KMS-11 (cell line): ENCODE data around the gene FBXO41.
A peak's percentile ranks its signal among the peaks of the same experiment; 100 is the strongest.

Experiments
- H2AFZ ChIP-seq: fragments of 200-600 bp; sonication (generic); 2 replicates; pipeline ENCODE4 v1.6.1; 2016; ENCODE audit warnings: antibody characterized with exemption, mixed run types, low read depth
- H3K27ac ChIP-seq: fragments of 200-600 bp; sonication (generic); 2 replicates; pipeline ENCODE4 v1.6.1; 2016; ENCODE audit warnings: mild to moderate bottlenecking, mixed run types
- H3K27me3 ChIP-seq: fragments of 200-600 bp; sonication (generic); 2 replicates; pipeline ENCODE4 v1.6.1; 2017; ENCODE audit warnings: mild to moderate bottlenecking, low read depth, mixed run types, moderate library complexity; ENCODE audit not compliant: insufficient read depth
- H3K36me3 ChIP-seq: fragments of 200-600 bp; sonication (generic); 2 replicates; pipeline ENCODE4 v1.6.1; 2017; ENCODE audit warnings: mild to moderate bottlenecking, mixed run types; ENCODE audit not compliant: insufficient read depth
- H3K4me1 ChIP-seq: fragments of 200-600 bp; sonication (generic); 2 replicates; pipeline ENCODE4 v1.6.1; 2016; ENCODE audit warnings: mild to moderate bottlenecking, low read depth, mixed run types; ENCODE audit not compliant: poor library complexity, severe bottlenecking
- H3K4me2 ChIP-seq: fragments of 200-600 bp; sonication (generic); 2 replicates; pipeline ENCODE4 v1.7.0; 2016; ENCODE audit warnings: mild to moderate bottlenecking, mixed run types
- H3K4me3 ChIP-seq: fragments of 200-600 bp; sonication (generic); IDR thresholded peaks from 2 replicates; pipeline ENCODE4 v1.6.1; 2017; ENCODE audit warnings: low read depth, low read length, mixed read lengths; ENCODE audit not compliant: insufficient read depth
- H3K79me2 ChIP-seq: fragments of 200-600 bp; sonication (generic); 2 replicates; pipeline ENCODE4 v1.6.1; 2016; ENCODE audit warnings: low read depth, mixed run types; ENCODE audit not compliant: insufficient read depth
- H3K9ac ChIP-seq: fragments of 200-600 bp; sonication (generic); 2 replicates; pipeline ENCODE4 v1.6.1; 2016; ENCODE audit warnings: mild to moderate bottlenecking, mixed run types
- H4K20me1 ChIP-seq: fragments of 200-600 bp; sonication (generic); 2 replicates; pipeline ENCODE4 v1.6.1; 2016; ENCODE audit warnings: mild to moderate bottlenecking, mixed run types; ENCODE audit not compliant: insufficient read depth
- TF ChIP-seq, protein P1 (sequence below): fragments of 200-600 bp; sonication (generic); conservative IDR thresholded peaks from 2 replicates; pipeline ENCODE4 v1.6.1; 2017; ENCODE audit warnings: low read depth, mild to moderate bottlenecking, antibody characterized with exemption, low read length, moderate library complexity, mixed read lengths

Gene FBXO41

DNA sequence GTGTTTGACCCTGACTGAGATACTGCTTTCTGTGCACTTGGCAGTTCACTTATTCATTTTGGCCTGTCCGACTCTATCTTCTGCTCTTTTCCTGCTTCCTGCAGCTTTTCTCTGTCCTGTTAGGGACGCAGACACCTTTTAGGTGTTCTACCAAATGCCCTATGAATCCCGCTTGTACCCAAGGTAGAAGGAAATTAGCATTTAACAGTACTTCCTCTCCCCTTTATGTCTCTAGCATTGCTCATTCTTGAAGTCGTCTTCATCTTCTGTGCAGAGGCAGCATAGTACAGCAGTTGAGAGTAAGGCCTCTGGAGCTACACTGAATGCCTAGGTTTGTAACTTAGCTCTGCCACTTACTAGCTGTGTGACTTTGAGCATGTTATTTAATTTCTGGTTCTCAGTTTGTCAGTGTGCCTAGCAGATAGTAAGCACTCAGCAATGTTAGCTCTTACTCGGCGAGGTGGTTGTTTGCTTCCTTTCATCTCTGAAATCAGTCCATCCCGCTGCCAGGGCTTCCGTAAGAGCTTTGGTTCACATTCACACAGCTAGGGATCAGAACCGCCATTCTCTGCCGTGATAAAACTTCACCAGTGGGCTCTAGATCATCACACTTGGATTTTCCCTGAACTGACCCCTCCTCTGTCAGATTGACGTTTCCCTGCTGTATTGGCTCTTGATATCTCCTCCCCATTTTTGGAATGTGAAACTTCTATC is 48.8 kb downstream of the FBXO41 start:
- Histone ChIP-seq H4K20me1 (peaks cover 50% of the 10 kb centered on the region), H3K4me1 (peaks cover 34% of the 10 kb centered on the region), H3K9ac (peak overlapping the region; percentile 96), H2AFZ (no peak overlapping the region), H3K4me3 (peak overlapping the region; percentile 84), H3K36me3 (peaks cover 16% of the 10 kb centered on the region; the same call in 1 of the 2 replicates), H3K27me3 (no peaks in the 10 kb centered on the region), H3K4me2 (peak overlapping the region; percentile 91), H3K27ac (no peak overlapping the region; the same call in 1 of the 2 replicates), H3K79me2 (peaks cover 65% of the 10 kb centered on the region)
- TF ChIP-seq, protein P1, sequence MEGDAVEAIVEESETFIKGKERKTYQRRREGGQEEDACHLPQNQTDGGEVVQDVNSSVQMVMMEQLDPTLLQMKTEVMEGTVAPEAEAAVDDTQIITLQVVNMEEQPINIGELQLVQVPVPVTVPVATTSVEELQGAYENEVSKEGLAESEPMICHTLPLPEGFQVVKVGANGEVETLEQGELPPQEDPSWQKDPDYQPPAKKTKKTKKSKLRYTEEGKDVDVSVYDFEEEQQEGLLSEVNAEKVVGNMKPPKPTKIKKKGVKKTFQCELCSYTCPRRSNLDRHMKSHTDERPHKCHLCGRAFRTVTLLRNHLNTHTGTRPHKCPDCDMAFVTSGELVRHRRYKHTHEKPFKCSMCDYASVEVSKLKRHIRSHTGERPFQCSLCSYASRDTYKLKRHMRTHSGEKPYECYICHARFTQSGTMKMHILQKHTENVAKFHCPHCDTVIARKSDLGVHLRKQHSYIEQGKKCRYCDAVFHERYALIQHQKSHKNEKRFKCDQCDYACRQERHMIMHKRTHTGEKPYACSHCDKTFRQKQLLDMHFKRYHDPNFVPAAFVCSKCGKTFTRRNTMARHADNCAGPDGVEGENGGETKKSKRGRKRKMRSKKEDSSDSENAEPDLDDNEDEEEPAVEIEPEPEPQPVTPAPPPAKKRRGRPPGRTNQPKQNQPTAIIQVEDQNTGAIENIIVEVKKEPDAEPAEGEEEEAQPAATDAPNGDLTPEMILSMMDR = no peak

DNA sequence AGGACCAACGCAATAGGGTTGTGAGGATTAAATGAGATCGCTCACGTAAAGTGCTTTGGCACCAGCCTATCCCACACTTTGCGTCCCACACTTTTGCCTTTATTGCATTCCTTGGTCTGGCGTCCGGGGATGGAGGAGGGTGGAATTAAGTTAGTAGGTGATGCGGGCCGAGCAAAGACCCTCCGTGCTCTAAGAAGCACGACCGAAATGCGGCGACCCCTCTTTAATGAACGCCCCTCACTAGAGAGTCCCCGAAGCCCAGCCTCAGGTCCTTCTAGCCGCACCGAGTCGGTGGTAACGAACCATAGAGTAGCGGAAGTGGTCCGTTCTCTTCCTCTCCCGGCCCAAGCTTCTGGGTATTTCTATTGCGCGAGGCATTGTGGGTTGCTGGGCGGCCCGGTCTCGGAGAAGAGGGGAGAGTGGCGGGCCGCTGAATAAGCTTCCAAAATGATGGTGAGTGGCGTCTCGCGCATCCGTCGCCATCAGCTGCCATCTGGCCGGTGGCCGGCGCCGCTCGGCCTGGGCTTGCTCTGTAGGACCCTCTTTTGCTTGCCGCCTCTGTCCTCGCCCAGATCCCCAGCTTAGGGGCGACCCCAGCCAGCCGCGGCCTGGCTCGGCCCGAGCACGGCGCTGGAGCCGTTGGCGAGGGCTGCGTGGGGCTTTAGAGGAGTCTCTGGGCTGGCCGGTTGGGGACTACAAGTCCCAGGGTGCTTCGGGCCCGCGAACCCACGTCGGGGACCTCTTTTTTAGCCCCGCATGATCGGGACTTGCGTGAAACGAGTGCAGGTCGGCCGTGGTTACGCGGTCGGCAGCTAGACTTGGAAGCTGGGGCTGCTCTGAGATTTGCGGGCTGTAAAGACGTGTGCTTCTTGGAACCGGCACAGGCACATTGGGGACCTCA is 50.1 kb downstream of the FBXO41 start, which contains the start of gene CCT7:
CCT7 (plus strand) TSS at position 377 of the 901 bp plus-strand sequence; CDS start at position 448, 71 bp downstream.
- H3K4me1 ChIP-seq = peaks cover 33% of the 10 kb centered on the region
- peaks cover 40% of the 10 kb centered on the region for H4K20me1 ChIP-seq
- H3K79me2 ChIP-seq = peaks cover 52% of the 10 kb centered on the region

DNA sequence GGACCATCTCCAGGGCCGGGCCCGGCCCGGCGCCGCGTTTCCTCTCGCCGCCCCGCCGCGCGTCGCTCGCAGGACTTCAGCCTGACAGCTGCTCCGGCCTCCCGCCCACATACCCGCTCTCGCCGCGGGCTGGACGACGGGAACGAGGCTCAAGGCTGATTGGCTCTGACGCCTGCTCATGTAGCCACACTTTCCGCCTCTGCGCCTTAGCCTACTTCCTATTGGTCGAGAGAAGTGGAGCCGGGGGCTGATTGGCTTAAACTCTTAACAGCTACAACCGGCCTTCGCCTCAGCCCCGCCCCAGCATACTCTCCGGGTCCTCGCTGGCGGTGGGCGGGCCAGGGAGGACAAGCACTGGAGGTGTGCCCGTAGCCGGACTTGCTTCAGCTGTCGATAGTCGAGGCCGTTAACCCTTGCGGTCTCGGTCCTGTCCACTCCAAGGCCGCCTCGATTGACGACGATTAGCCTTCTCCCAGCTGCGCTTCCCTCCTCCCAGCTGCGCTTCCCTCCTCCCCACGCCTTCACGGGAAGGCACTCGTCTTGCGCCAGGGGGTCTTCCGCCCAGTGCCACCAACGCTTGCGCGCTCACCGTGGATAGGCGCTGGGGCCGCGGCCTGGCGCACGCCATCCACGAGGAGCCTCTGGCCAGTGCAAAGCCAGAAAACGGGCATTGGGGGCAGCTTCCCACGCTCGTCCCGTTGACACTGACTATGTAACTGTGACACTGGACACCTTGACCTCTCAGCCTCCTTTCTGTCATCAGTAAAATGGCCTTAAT is 50.9 kb downstream of the FBXO41 start, which contains the start of gene PRADC1:
PRADC1 (minus strand) TSS at position 86 of the 778 bp plus-strand sequence; CDS start at position 7, 79 bp downstream.
- TF ChIP-seq, protein P1 = no peak

More for the DNA sequence above, 50.1 kb downstream of the FBXO41 start, which contains the start of gene CCT7:
- Histone ChIP-seq H3K27me3 (no peaks in the 10 kb centered on the region), H3K4me2 (peak within 1 kb of the TSS; percentile 91), H3K9ac (peak within 1 kb of the TSS; percentile 96), H3K36me3 (peaks cover 4% of the 10 kb centered on the region; the same call in 1 of the 2 replicates), H3K4me3 (peak within 1 kb of the TSS; percentile 84), H2AFZ (peak within 1 kb of the TSS; percentile 82), H3K27ac (peak within 1 kb of the TSS; percentile 83)
- TF ChIP-seq, protein P1 = no peak

More for the DNA sequence above, 50.9 kb downstream of the FBXO41 start, which contains the start of gene PRADC1:
- H3K4me1 ChIP-seq = peaks cover 27% of the 10 kb centered on the region
- peaks cover 44% of the 10 kb centered on the region for H3K79me2 ChIP-seq
- peak within 1 kb of the TSS; percentile 84 for H3K4me3 ChIP-seq
- peaks cover 31% of the 10 kb centered on the region for H4K20me1 ChIP-seq
- peak within 1 kb of the TSS; percentile 82 for H2AFZ ChIP-seq
- peak within 1 kb of the TSS; percentile 91 for H3K4me2 ChIP-seq
- no peaks in the 10 kb centered on the region for H3K27me3 ChIP-seq
- no peaks in the 10 kb centered on the region for H3K36me3 ChIP-seq
- H3K27ac ChIP-seq = peak within 1 kb of the TSS; percentile 83; the same call in 1 of the 2 replicates
- peak within 1 kb of the TSS; percentile 96 for H3K9ac ChIP-seq
